Measurements from ENCODE around the gene LSAMP. TPM values are rescaled to one million over a fixed set of nuclear protein-coding genes. Genes with fewer than 3 reads are reported as not detected.

The LSAMP gene
- total and polyA plus RNA-seq, 2 of the 8 experiments (the other 6 are each of a cell fraction or from before 2014, with no cell fraction given), result 1.8 to 5.7 TPM

DNA sequence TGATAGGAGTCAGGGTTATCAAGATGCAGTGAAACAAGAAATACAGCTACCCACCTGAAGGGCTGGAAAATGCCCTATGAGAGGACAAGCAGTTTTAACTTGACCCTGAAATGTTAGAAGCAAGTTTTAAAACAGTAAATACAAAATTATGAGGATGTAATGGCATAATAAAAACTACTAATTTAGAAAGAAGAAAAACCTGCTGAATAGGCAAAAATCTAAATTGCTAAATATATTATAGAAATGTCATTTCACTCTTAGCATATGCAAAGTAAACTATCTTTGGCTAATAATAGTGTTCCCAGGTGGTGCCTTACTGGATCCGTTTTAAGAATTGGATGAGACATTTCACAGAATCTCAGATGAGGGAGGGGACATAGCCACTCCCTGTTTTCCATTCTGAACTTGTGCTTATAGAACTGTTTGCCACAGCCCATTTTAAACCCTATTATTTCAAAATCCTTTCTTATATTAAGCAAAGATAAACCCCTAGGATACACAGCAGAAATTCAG lies 294.6 kb downstream of the LSAMP start:
- Histone ChIP-seq H4K91ac (replicated peaks; ENCODE audit: insufficient read length, low read length) (no peak overlapping the region), H3K14ac (ENCODE audit: insufficient read length) (no peak overlapping the region), H3K36me3 (ENCODE audit: control insufficient read depth in 2 of 4, insufficient read depth in 4 of 4, low read length in 3 of 4) (no peaks in the 10 kb centered on the region), H3K23ac (ENCODE audit: insufficient read length) (no peak overlapping the region), H3K27ac (ENCODE audit: low read depth, low read length) (no peak overlapping the region), H3K4ac (replicated peaks; ENCODE audit: insufficient read length, low read depth, low read length) (no peak overlapping the region), H3K79me1 (ENCODE audit: low read depth, low read length) (no peaks in the 10 kb centered on the region), H2BK12ac (ENCODE audit: low read depth, low read length) (no peak overlapping the region), H4K20me1 (replicated peaks in 1 of 2; ENCODE audit: control insufficient read depth in 1 of 2, insufficient read depth in 2 of 2, low read length in 2 of 2) (no peaks in the 10 kb centered on the region), H3K9me3 (ENCODE audit: insufficient read depth in 2 of 2, low read depth in 1 of 2, low read length in 1 of 2) (peaks cover 0 to 4% of the 10 kb centered on the region in 2 experiments; a peak in 1 of 4 replicates), H3K4me3 (ENCODE audit: extremely low read depth in 1 of 4, insufficient read depth in 2 of 4, low read depth in 3 of 4, low read length in 4 of 4) (no peak overlapping the region), H3K9ac (replicated peaks in 1 of 4; ENCODE audit: extremely low read depth in 1 of 4, low read depth in 3 of 4, low read length in 3 of 4) (no peak overlapping the region), H3K4me2 (ENCODE audit: insufficient read depth in 1 of 2, low read depth in 2 of 2, low read length in 2 of 2) (no peak overlapping the region), H2BK120ac (replicated peaks; ENCODE audit: low read depth, low read length) (no peak overlapping the region), H3K18ac (ENCODE audit: extremely low read depth, low read length) (no peak overlapping the region), H2BK5ac (ENCODE audit: low read depth, low read length) (no peak overlapping the region), H3K4me1 (replicated peaks in 1 of 4; ENCODE audit: control insufficient read depth in 3 of 4, insufficient read depth in 4 of 4, low read length in 3 of 4) (peaks cover 0 to 5% (median 1%) of the 10 kb centered on the region in 4 experiments; a peak in 1 of 7 replicates), H2BK15ac (ENCODE audit: low read length) (no peak overlapping the region), H3K79me2 (ENCODE audit: control insufficient read depth in 1 of 2, insufficient read depth in 2 of 2, low read length in 2 of 2) (no peaks in the 10 kb centered on the region), H2AK5ac (ENCODE audit: low read depth, low read length) (no peak overlapping the region), H4K8ac (ENCODE audit: extremely low read depth, insufficient read depth, low read length) (no peak overlapping the region), H2AFZ (ENCODE audit: low read length) (no peak overlapping the region), H3K23me2 (ENCODE audit: low read depth, low read length) (no peaks in the 10 kb centered on the region), H2BK20ac (ENCODE audit: low read length) (no peak overlapping the region), H3K27me3 (replicated peaks in 1 of 4; ENCODE audit: control insufficient read depth in 3 of 4, extremely low read depth in 1 of 4, insufficient read depth in 3 of 4, low read length in 3 of 4) (no peaks in the 10 kb centered on the region), H3K56ac (replicated peaks; ENCODE audit: insufficient read length, low read depth, low read length) (no peak overlapping the region), H4K5ac (ENCODE audit: insufficient read length, low read depth, low read length) (no peak overlapping the region)
- DNase-seq (ENCODE audit: low read depth in 1 of 2, low spot score in 2 of 2) (no peak), FAIRE-seq (no peak)
- TF ChIP-seq MAFK (IDR thresholded peaks at IDR 0.05; ENCODE audit: low read depth, low read length), result peak; percentile 59; the same call in 1 of the 2 replicates
- TF ChIP-seq HDAC6 (IDR thresholded peaks at IDR 0.05; ENCODE audit: low read depth, low read length), result no peak
- POLR2A ChIA-PET (ENCODE audit: partially characterized antibody), result no interaction called here
- CTCF ChIA-PET (ENCODE audit: partially characterized antibody), result interaction anchor here (0.8 to 1.8 kb wide), 2 partner anchors 10 to 145 kb away, joined by 3 to 6 read pairs; no protein-coding TSS in a partner anchor
- WGBS, 2 experiments (ENCODE audit: extremely low coverage in 1 of 2, insufficient coverage in 1 of 2, insufficient read length in 1 of 2, insufficient replicate concordance in 2 of 2, low coverage in 1 of 2, low lambda C conversion rate in 2 of 2, missing lambda C conversion rate in 1 of 2), result 35% methylated on average over 1 of the region's 1 CpG; no CpG with 5 or more reads in 1 of the 2 experiments

Measured in H1 (cell line).